DMS153 treated with DMSO at 0.1 percent for 48 hours (cell line): ENCODE data around the gene RAD51.
A peak's percentile ranks its signal among the peaks of the same experiment; 100 is the strongest.

Experiments
- DNase-seq: peaks from one replicate; lab custom pipeline; 2025; ENCODE audit not compliant: unreplicated experiment; lab: John Stamatoyannopoulos, UW

The RAD51 gene

DNA sequence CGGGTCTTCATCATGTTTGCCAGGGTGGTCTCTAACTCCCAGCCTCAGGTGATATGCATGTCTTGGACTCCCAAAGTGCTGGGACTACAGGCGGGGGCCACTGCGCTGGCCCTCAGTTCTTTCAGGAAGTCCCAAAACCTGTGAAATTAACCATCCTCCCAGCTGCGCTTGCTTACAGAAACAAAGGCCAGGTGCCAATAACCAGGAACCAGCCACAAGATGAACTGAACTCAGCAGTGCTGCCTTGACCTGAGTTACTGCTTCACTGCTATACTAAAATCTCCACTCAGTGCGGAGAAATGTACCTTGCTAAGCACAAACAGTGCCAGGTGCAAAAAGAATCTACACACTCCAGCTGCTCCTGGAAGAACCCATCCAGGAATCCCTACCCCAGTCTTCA, 65.0 kb downstream of the RAD51 start:
- no peak for DNase-seq

DNA sequence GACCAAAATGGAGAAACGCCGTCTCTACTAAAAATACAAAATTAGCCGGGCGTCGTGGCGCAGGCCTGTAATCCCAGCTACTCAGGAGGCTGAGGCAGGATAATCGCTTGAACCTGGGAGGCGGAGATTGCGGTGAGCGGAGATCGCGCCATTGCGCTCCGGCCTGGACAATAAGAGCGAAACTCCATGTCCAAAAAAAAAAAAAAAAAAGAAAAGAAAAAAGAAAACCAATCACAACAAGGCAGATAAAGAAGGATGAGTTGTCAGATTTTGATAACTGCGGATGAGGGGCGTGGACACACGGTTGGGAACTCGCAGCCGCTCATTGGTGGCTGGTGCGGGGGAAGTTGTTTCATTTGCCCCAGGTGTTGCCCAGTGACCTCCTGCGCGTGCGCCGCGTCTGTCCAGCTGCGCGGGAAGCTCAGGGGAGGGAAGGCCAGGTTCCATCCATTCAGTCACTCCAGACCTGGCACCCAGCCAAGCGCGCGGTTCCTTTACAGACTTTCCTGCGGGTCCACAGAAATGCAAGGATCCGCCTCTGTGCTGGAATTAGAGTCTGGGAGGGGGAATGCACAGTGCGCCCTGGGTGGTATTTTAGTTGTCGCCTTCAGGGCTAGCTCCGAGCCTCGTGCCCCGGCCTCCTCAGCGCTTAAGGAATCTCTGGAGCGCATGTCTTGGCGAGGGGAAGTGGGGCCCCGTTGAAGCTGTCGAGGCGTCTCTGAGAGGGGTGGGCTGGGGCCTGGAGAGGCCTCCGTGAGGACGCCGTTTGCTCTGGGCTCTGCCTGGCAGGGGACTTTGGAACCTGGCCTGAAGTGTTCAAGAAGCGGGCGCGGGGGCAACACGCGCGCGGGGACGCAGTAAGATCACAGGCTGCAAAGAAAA, 68.2 kb downstream of the RAD51 start:
- DNase-seq = peak; percentile 28

DNA sequence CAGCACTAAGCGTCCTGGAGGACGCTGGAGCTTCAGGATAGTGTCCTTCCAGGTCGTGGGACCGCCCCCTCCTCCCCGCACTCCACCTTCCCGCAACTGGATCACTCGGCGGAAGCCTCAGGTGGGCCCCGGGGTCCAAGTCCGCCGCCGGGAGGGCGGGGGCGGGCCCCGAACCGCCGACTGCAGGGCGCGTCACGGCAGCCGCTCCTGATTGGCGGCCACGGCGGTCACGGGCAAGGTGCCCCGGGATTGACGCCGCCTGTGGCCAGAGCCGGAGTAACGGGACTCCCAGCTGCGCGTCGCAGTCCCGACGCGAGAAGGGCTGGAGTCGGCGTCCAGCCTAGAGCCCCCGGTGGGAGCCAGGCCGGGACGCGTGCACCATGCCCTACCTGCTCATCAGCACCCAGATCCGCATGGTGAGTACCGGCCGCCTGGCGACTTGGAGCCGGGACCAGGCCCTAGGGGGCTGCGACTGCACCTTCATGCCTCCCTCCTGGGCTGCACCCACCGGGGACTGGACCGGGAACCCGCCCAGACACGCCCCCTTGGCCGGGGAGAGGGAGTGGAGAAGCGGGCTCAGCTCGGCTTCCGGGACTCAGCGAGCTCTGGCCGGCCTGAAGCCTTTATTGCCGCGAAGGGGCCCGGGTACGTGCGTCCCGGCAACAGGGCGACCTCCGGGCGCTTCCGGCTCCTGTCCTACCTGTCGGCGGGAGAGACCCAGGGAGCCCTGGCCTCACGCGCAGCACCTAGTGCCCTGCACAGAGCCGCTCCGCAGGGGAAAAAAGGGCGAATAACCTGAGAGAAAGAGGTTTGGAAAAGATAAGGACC, 69.0 kb downstream of the RAD51 start, which contains the start of gene GCHFR:
Gene GCHFR, plus strand, starts transcription at position 268 of the 828 bp plus-strand sequence. Its CDS starts 113 bp downstream, at position 381.
- peak; percentile 21 for DNase-seq

DNA sequence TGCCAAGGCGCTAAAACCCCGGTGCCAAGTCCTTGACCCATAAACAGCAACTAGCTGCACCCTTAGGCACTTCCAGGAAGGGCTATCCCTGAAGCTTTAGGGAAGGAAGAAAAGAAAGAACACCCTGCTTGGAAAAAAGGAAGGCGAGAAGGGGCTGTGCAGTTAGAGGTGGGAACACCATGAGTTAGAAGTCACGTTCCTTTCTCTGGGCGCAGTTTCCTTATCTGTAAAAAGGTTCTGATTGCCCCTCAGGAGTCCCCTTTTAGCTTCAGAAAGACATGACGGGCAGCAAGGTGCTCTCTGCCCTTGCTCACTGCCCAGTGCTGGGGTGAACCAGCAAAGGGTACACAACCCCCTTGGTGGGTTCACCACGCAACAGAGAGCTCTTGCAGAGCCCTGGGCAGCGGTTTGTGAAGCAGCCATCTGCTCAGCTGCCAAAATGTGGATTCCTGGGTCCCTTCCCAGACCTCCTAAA, 69.7 kb downstream of the RAD51 start:
- DNase-seq = no peak

DNA sequence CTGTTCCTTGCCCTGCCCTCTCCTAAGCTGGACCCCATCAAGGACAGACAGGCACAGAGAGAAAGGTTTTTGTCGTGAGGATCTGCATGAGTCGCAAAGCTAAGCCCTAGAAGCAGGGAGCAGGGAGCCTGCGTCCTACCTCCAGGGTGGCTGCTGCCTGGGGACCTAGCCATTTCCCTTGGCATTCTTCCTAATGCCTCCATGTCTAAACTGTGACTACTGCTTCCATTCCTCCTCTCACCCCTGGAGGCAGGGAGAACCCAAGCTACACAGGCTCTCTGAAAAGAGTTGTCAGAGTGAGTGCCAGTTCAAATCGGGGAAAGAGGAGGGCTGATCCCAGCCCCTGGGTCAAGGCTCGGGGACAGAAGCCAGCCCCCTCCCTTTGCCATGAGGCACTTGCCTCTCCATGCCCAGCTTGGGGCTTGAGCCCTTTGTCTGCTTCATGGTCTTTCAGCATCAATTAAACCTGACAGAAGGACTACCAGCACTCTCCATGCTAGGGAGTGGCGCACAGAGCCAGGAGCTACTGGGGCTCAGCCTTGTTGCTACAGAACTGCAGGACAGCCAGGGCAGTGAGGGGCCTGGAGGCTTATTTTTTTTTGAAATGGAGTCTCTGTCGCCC, 71.3 kb downstream of the RAD51 start:
- no peak for DNase-seq

DNA sequence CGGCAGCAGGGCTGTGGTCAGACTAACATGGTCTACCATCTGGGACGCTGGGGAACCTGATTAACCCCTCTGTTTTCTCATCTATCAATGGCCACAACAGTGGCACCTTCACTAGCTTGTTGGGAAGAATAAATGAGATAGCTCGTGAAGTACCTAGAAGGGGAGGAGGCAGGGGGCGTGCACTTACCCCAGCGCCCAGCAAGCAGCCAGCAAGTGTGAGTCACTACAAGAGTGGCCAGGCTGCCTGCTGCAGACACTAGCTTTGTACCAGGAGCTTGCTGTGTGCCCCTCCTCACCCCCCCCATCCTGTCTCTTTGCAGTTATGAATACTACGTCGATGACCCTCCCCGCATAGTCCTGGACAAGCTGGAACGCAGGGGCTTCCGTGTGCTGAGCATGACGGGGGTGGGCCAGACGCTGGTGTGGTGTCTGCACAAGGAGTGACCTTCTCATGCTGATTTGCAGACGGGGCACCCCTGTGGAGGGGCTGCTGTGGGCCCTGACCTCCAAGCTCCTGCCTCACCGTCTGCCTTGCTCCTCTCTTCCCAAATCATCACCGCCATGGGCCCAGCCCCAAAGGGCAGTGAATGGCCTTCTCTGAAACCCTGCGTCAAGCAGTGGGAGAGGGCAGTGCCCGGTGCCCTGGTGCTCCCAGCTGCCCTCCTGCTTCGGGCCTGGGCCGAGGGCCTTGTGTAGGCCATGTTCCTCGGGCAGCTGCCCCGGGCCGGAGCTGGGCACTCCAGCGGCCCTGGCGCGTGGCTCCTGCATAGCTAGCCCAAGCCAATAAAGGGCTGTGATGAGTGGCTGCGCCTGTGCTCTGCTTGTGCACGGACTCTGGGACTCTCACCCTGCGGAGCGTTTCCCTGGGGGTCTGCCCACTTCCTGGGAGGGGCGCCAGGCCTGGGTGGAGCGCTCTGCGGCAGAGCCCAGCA, 72.2 kb downstream of the RAD51 start:
- DNase-seq = no peak

DNA sequence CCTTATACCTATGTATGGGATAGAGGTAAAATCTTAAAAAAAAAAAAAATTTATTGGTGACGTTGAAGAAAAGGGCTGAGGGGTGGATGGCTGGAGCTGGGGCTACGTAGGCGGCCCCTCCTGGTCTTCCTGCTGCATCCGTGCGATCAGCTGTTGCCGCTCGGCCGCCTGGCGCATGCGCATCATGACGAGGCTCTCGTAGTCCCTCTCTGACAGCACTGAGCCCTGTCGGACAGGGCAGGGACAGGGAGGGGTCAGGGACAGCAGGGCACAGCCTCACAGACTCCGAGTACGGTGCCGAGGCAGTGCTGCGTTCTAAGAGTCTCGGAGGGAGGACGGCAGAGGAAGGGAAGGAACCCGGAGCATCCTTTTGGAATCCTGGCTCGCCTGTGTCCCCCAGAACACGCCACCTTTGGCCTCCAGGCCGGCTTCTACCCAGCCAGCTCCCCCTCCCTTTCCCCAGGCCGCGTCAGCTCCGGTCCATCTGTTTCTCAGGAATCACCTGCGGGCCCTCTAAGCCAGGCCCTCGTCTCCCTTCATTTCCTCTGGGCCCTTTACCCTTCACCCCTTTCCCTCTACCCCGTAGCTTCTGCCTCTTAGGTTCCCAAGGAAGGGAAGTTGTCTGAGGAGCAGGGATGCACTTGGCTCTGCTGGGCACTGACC, 73.0 kb downstream of the RAD51 start:
- no peak for DNase-seq

DNA sequence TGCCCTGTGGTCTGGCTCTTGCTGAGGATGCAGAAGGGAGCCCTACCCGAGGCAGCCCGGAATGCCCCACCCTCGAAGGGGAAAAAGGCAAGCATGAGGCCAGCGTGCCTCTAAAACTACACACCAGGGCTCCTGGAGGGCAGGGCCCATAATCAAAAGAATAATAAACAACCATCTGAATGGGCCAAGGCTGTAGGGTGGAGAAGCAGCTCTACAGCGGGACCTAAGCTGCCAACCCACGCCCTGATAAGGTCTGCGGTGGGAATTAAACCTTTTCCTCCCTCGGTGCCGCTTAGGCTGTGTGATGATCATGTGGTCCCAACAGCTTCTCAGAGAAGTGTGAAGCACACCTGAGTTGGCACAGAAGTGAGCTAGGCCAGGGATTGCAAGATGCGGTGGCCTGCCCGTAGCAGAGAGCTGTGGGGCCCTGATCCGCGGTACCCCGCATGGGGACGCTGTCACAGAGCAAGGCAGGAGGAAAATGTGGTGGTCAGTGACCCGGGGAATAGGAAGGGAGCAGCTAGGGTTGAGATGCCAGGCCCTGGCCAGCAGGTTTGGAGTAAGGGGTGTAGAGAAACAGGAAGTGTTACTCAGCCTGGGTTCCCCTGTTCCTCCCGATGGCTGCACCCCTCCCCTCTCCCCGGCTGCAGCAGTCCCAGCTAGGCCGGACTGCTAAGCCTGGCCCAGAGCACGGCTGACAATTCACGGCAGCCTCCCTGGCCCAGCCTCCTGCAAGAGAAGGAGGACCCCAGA, 73.7 kb downstream of the RAD51 start:
- no peak for DNase-seq

DNA sequence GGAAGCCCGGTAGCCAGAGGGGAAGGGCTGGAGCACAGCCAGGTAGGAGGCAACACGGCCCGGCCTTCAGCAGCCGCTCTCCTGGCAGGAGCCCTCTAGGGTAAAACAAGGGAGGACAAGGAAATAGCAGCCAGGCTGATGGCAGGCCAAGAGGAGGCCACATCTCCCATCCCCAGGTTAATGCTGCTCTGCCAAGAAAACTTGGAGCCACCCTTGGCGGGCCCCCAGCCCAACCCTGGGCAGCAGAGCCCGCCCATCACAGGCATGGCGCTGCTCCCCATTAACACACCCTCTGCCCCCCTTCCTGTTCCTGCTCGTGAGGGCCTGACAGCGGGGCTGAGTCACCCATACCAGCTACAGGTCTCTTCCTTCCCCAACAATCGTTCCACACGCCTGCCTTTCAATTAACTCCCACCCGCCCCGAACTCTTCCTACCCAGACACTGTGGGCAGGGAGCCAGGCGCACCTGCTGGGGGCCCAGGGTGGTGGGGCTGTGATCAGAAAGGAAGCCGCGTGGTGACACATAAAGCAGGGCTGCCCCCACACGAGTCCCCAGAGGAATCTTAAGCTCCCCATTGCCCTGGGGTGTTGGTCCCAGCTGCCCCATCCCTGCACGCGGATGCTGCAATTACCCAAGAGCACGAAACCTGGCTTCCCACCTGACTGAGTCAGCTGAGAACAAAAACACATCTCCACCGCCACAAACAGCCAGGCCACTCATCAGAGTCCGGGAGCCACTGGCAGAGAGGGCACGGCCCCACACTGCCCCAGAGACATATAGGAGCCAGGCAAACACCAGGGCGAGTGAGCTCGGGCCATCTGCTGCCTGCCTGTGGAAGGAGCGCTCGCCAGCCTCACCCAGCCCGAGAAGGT, 74.5 kb downstream of the RAD51 start, which contains the start of gene C15orf62:
Gene C15orf62, plus strand, starts transcription at position 707 of the 873 bp plus-strand sequence. CDS start 516 bp downstream, outside the sequence.
- no peak for DNase-seq

DNA sequence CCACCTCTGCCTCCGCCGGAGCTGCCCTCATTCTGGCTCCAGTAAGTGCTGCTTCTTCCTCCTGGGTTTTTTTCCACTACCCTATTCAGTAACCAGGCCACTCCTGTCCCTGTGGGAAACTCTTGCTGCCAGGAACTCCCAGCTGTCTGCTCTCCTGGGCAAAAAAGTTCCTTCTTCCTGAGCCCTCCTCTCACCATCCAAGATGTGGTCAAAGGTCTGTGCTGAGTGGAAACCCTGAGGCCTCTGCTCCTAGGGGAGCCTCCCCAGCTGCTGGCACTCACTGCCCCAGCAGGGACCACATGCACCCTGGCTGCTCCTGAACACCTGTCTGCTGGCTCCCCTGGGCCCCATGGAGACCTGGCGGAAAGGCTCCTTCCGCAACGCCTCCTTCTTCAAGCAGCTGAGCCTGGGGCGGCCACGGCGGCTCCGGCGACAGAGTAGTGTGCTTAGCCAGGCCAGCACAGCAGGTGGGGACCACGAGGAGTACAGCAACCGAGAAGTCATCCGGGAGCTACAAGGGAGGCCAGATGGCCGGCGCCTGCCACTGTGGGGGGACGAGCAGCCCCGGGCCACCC, 75.3 kb downstream of the RAD51 start:
- no peak for DNase-seq

DNA sequence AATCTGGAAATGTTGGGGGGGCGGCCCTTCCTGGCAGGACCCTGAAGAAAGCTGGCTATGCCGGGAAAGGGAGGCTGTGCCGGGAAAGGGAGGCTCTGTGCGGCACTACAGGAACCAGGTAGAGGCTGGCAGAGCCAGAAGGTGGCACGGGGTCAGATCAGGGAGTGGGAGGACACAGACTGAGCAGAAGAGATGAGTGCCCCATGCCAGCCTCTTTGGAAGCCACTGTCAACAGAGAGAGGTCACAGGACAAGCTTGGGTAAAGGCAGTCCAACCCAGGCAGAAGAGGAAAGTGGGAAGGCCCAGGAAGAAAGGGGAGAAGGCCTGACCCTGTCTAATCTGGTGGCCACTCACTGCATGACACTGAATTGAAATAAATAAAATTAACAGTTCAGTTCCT, 76.3 kb downstream of the RAD51 start:
- DNase-seq = no peak

DNA sequence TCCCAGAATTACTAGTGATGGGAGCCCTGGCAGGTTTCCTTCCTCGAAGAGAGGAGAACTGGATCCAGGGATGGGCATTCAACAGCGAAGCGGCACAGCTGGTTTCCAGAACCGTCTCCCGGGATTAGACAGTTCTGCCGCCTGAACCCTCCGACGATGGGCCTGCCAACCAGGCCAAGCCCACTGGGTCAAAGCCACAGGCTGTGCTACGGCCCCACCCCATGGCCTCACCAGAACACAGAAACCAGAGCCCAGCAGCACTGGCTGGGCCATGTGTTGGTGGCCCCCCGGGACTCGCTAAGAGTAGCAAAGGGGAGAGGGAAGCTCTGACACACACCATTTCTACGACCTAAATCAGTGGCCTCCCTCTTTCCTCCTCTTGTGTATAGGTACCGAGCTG, 77.0 kb downstream of the RAD51 start:
- DNase-seq = no peak

DNA sequence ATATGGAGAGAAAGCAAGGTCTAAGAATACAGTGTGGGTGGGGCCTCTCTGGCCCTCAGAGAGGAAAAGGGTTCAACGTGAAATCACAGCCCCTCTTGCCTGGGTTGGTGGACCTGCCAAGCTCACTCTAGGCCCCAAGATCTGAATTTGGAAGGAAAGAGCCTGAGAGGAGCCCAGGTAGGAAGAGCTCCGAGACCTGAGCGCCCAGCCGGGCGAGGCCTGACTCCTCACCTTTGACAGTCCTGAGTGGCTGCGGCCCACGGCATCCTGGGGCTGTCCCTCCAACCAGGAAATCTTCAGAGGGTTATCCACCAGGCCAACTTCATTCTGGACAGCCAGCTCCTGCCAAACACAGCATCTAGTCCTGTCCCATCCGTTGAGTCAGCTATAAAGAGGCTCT, 78.5 kb downstream of the RAD51 start:
- no peak for DNase-seq

DNA sequence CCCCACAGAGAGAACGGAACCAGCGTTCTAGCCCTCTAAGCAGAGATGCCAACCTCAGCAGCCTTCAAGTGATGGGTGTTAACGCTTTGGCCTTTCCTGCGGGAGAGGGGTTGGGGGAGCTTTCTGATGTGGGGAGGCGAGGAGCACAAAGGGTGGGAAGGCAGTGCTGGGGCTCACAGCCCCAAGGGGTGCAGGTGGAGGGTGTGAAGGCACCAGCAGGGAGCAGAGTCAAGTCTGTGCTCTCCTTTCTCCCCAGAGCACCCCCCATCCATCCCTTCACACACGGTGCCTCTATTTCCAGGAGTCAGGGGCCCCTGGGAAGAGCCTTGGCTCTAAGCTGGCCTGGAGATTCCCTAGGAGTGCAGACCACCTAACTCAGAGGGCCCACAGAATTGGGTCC, 78.9 kb downstream of the RAD51 start:
- no peak for DNase-seq

DNA sequence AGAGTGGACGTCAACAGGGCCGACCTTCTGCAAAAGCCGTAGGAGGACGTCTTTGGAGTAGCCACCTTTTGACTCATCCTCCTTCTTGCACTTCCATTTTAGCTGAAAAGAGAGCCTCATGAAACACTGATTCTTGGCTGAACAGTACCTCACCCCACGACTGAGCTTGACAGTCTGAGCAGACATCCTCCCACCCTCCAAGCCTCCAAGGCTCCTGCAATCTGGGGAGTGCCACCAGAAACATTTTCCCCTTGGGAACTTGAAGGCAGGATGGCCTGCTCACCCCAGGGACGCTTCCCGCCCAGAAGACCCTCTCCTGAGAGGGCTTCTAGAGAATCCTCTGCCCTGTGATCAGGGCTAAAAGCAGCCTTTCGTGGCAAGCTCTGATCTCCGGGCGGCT, 80.0 kb downstream of the RAD51 start:
- DNase-seq = no peak

DNA sequence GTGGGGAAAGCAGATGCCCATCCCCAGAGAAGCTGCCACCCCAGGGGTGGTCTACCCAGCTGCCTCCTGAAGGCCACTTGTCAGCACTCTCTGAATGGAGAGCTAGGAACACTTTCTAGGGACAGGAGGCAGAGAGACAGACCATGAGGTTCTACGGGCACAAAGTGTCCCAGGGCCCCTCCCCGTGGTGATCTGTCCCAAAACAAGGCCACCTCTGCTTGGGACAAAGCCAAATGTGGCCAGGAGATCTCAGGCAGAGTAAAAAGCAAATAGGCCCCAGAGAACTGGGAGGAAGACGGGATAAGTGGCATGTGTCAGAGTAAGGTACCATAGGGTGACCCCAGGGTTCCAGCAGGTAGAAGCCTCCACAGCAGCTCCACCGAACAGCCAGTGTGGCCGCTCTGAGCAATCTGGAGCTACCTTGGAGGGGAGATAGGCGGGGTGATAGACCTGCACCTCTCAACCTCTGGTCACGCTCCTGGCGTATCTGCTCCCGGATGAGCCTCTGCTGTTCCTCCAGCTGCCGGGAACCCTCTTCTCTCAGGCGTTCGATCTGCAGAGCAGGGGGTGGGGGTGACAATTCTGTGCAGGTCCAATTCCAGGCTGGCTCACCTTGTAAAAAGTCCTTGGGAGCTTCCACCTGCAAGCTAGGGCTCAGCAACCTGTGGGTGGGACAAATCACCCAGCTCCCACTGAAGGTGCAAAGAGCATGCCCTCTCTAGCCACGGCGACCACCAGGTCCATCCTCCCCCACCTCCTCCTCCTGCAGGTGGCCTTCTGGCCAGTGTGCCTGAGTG, 81.0 kb downstream of the RAD51 start:
- DNase-seq = no peak
